SU-DHL-6 (cell line): ENCODE results near the gene BPIFB2.

Experiments used
- H2AFZ ChIP-seq: fragments of 200-600 bp; sonication (generic); 2 replicates; pipeline ENCODE4 v1.6.1; 2014; ENCODE audit warnings: low read depth, mild to moderate bottlenecking, moderate library complexity, mixed read lengths, antibody characterized with exemption, low read length; ENCODE audit not compliant: severe bottlenecking
- H3F3A ChIP-seq: fragments of 200-600 bp; shearing (Covaris generic); 2 replicates; pipeline ENCODE4 v1.6.0; 2016; ENCODE audit warnings: antibody characterized with exemption, mild to moderate bottlenecking; ENCODE audit not compliant: insufficient read depth
- H3K27ac ChIP-seq: fragments of 200-600 bp; sonication (generic); 2 replicates; pipeline ENCODE4 v1.5.1; 2016; ENCODE audit warnings: low read depth, mild to moderate bottlenecking, low read length, moderate library complexity, mixed read lengths
- H3K27me3 ChIP-seq: fragments of 200-600 bp; sonication (generic), shearing (Covaris generic); 2 replicates; pipeline ENCODE4 v1.6.0; 2014; ENCODE audit warnings: mild to moderate bottlenecking, low read length
- H3K36me3 ChIP-seq: fragments of 200-600 bp; sonication (generic); 2 replicates; pipeline ENCODE4 v1.6.1; 2014; ENCODE audit warnings: mild to moderate bottlenecking, low read length, mixed read lengths
- H3K4me2 ChIP-seq: fragments of 300-600, 200-600 bp; shearing (Covaris generic), sonication (generic); 2 replicates; pipeline ENCODE4 v1.6.0; 2014; ENCODE audit warnings: low read length, low read depth, mild to moderate bottlenecking; ENCODE audit not compliant: poor library complexity, severe bottlenecking
- H3K4me3 ChIP-seq: fragments of 200-600 bp; sonication (generic); 2 replicates; pipeline ENCODE4 v1.5.1; 2014; ENCODE audit warnings: antibody characterized with exemption, low read length, mild to moderate bottlenecking, mixed read lengths; ENCODE audit not compliant: insufficient read depth, poor library complexity, severe bottlenecking
- H3K79me2 ChIP-seq: fragments of 200-600 bp; sonication (generic); 2 replicates; pipeline ENCODE4 v1.6.1; 2014; ENCODE audit warnings: mild to moderate bottlenecking, low read length, moderate library complexity; ENCODE audit not compliant: insufficient read depth
- H3K9ac ChIP-seq: fragments of 200-600 bp; sonication (generic); 2 replicates; pipeline ENCODE4 v1.7.0; 2014; ENCODE audit warnings: mild to moderate bottlenecking, low read length
- H3K9me2 ChIP-seq: fragments of 200-600 bp; sonication (generic); replicated peaks from 2 replicates; pipeline ENCODE4 v1.6.1; 2014; ENCODE audit warnings: low read length; ENCODE audit not compliant: insufficient read depth
- H3K9me3 ChIP-seq: fragments of 200-600 bp; sonication (generic); 2 replicates; pipeline ENCODE4 v1.6.1; 2014; ENCODE audit warnings: low read length, mixed read lengths; ENCODE audit not compliant: insufficient read depth
- H4K20me1 ChIP-seq: fragments of 200-600 bp; sonication (generic); 2 replicates; pipeline ENCODE4 v1.6.1; 2014; ENCODE audit warnings: low read depth, mild to moderate bottlenecking, antibody characterized with exemption, low read length, moderate library complexity, mixed read lengths
- EZH2phosphoT487 ChIP-seq: fragments of 200-600 bp; sonication (generic), shearing (Covaris generic); conservative IDR thresholded peaks from 2 replicates; pipeline ENCODE4 v1.6.1; 2018; ENCODE audit warnings: mild to moderate bottlenecking, antibody characterized with exemption, low read length, moderate library complexity, mixed read lengths
- TF ChIP-seq, protein P1 (sequence below): fragments of 200-600 bp; sonication (generic); IDR thresholded peaks from one replicate; pipeline ENCODE4 v1.5.1; 2017; ENCODE audit warnings: antibody characterized with exemption, mild to moderate bottlenecking, low read length, moderate library complexity; ENCODE audit not compliant: insufficient read depth, poor library complexity, severe bottlenecking

BPIFB2 gene

DNA sequence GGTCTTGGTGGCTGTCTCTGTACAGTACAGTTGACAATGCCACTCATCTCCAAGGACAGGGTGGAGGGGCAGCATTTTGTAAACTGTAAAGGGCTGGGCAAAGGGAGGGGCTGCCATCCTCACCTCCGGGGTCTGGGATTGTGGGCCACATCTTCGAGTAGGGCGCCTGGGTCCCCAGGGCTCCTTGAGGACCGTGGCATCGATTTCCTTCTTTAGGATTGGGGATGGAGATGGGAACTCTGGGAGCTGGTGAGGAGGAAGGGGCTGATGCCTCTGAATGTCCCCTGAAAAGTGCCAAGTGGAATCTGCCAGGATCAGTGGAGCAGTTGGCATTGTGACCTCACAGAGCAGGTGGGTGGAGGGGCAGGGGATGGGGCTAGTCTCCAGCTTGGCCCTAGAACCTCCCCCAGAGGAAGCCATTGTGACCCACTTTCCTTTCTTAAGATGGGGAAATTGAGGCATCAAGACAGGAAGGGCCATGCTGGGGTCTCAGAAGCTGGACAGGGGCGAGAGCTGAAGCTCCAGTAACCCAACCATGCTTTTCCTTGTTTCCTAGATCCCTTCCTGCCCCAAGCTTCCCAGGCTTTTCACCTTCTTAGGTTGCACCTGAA lies 3.3 kb upstream of the BPIFB2 start, which contains the start of gene SUN5:
Gene SUN5 (minus strand): TSS at position 293 of the 611 bp plus-strand sequence. CDS start 93 bp downstream, at position 200.
- no peaks in the 10 kb centered on the region for H3K27me3 ChIP-seq
- TF ChIP-seq, protein P1, sequence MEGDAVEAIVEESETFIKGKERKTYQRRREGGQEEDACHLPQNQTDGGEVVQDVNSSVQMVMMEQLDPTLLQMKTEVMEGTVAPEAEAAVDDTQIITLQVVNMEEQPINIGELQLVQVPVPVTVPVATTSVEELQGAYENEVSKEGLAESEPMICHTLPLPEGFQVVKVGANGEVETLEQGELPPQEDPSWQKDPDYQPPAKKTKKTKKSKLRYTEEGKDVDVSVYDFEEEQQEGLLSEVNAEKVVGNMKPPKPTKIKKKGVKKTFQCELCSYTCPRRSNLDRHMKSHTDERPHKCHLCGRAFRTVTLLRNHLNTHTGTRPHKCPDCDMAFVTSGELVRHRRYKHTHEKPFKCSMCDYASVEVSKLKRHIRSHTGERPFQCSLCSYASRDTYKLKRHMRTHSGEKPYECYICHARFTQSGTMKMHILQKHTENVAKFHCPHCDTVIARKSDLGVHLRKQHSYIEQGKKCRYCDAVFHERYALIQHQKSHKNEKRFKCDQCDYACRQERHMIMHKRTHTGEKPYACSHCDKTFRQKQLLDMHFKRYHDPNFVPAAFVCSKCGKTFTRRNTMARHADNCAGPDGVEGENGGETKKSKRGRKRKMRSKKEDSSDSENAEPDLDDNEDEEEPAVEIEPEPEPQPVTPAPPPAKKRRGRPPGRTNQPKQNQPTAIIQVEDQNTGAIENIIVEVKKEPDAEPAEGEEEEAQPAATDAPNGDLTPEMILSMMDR: no peak
- no peak for TF ChIP-seq EZH2phosphoT487
- H3F3A ChIP-seq: no peaks in the 10 kb centered on the region
- H3K79me2 ChIP-seq: no peaks in the 10 kb centered on the region
- H3K9me2 ChIP-seq: no peaks in the 10 kb centered on the region
- no peak within 1 kb of the TSS for H3K4me2 ChIP-seq
- no peak within 1 kb of the TSS for H3K4me3 ChIP-seq
- H3K9ac ChIP-seq: no peak within 1 kb of the TSS
- H2AFZ ChIP-seq: no peak within 1 kb of the TSS
- no peak within 1 kb of the TSS for H3K27ac ChIP-seq
- H3K9me3 ChIP-seq: no peaks in the 10 kb centered on the region
- H3K36me3 ChIP-seq: no peaks in the 10 kb centered on the region
- H4K20me1 ChIP-seq: no peaks in the 10 kb centered on the region

DNA sequence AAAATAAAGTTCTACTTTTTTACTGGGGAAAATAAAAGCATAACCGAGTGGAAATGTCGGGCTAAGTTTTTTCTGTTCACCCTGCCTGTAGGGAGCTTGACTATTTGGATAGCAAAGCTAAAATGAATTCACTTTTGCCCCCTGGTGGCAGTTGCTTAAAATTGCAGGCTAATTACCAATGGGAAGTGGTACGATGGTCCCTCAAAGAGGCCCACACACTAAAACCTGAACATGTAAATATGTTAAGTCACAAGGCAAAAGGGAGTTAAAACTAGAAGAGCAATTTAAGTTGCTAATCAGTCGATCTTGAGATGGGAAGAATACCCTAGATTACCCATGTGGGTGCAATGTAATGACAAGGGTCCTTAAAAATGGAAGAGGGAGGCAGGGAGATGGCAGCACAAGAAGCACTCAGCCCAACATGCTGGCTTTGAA lies 2.4 kb upstream of the BPIFB2 start:
- Histone ChIP-seq H2AFZ (no peak overlapping the region), H4K20me1 (no peaks in the 10 kb centered on the region), H3K4me2 (no peak overlapping the region), H3K9me3 (no peaks in the 10 kb centered on the region), H3K27ac (no peak overlapping the region), H3K9me2 (no peaks in the 10 kb centered on the region), H3K36me3 (no peaks in the 10 kb centered on the region), H3K4me3 (no peak overlapping the region), H3K79me2 (no peaks in the 10 kb centered on the region), H3K9ac (no peak overlapping the region), H3F3A (no peaks in the 10 kb centered on the region), H3K27me3 (no peaks in the 10 kb centered on the region)
- TF ChIP-seq EZH2phosphoT487: no peak
- TF ChIP-seq, protein P1: peak; percentile 93

DNA sequence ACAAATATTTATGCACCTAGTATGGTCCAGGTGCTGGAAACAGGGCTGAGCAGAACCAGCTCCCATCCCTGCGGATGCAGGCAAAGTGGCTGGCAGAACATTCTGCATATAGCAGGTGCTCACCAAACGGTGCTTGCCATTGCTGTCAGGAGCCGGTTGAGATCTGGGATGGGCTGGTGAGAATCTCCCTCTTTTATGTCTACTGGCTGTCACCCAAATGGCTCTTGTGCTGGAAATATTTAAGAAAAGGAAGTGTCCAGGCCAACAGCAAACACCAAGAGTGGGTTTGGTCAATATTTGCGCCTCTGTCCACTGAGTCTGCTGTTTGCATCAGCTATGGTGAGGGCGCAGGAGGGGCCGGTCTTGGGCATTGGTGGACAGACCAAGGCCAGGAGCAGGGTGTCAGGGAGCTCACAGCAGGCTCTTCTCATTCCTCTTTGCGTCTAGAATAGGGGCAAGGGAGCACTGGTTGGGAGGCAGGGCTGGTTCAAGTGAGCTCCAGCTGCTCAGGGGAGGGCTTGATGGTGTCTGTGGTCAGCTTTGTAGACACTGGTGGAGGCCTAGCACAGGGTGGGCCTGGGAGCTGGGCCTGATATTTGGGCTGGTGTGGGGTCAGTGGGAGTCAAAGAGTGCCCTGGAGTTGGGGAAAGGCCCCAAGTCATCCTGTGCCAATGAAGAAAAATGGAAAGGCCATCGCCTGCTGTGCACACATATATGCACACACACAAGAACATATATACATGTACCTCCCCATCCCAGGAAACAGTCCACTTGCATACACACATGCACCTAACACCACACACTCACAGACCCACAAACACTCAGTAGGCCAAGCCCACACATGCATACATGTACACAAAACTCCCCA lies 1.4 kb upstream of the BPIFB2 start:
- Histone ChIP-seq H3F3A (no peaks in the 10 kb centered on the region), H3K9ac (no peak overlapping the region), H3K4me3 (no peak overlapping the region), H3K4me2 (no peak overlapping the region), H3K9me2 (no peaks in the 10 kb centered on the region), H3K27ac (no peak overlapping the region), H3K9me3 (no peaks in the 10 kb centered on the region), H2AFZ (no peak overlapping the region), H3K27me3 (no peaks in the 10 kb centered on the region), H3K36me3 (no peaks in the 10 kb centered on the region), H4K20me1 (no peaks in the 10 kb centered on the region), H3K79me2 (no peaks in the 10 kb centered on the region)
- no peak for TF ChIP-seq EZH2phosphoT487
- TF ChIP-seq, protein P1: no peak
